Activated CD8-positive, alpha-beta memory T cell treated with anti-CD3 and anti-CD28 coated beads for 1 hour (primary cell): Measurements from ENCODE around the gene SLC16A3.
A peak's percentile ranks its signal among the peaks of the same experiment; 100 is the strongest.

Source experiments
- DNase-seq, 2 donors: peaks; one replicate each; pipeline ENCODE4 v3.0.0-alpha.2; 2020; ENCODE audit warnings: low read depth in 1 of 2; ENCODE audit errors: extremely low read depth in 1 of 2

The SLC16A3 gene

DNA sequence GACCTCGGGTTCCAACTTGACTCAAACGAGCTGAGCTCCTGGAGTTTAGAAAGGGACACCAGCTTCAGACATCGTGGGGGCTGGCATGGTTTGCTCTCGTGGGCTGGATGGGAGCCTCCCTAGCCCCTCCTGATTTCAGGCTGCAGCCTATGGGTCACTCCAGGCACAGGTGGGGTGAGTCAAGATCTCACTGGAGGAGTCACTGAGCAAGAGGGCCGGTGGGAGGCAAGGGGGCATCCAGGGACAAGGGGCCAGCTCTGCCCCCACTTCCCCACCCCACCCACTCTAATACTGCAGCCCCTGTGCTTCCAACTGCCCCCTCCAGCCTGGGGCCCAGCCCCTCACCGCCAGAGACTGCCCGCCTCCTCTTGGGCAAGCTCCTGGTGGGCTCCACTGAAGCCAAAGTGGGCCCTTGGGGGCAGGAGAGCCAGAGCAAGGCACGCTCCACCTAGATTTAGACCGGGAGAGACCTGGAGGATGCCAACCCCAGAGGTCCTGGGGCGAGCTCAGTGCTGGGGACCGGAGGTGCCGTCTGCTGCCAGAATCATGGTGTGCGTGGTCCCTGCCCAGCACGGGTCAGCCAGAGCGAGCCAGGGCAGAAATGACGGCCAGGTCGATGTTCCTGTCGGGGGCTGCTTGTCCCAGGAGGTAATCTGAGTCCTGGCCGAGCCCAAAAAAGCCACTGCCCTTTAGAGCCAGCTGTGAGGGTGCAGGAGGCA lies 6.4 kb downstream of the SLC16A3 start:
- no peak for DNase-seq

DNA sequence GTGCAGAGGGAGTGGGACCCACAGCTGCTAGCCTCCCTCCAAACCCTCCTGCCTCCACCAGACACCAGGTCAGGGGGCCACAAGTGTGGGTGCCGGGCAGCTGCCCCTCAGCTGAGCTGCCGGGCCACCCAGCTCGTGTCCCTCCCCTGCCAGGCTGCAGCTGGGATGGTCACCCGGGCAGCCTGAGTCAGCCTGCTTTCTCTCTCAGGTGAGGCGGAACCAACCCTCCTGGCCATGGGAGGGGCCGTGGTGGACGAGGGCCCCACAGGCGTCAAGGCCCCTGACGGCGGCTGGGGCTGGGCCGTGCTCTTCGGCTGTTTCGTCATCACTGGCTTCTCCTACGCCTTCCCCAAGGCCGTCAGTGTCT lies 6.9 kb downstream of the SLC16A3 start:
- DNase-seq, result no peak

DNA sequence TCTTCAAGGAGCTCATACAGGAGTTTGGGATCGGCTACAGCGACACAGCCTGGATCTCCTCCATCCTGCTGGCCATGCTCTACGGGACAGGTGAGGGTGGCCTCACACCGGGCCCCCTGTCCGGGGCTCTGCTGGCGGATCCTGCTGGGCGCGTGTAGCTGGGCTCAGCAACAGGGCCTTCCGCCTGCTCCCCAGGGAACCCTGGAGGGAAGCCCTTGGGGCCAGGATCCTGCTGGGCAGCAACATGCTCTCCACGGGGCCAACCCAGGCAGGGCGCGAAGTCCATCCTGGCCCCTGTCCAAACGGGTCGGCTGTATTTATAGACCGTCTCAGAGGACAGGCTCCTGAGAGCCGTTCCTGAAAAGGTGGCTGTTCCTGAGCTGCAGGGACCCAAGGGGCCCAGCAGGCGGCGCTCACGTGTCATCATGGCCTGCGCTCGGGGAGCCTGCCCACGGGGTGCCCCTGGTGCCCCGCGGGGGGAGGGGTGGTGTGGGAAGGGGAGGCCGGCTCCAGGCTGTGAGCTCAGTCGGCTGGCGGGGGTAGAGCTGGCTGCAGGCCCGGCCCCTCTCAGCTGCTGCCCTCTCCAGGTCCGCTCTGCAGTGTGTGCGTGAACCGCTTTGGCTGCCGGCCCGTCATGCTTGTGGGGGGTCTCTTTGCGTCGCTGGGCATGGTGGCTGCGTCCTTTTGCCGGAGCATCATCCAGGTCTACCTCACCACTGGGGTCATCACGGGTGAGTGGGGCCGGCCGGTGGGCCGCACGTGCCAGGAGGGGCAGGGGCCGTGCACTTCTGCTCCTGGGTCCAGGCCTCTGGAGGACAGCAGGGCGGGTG lies 7.5 kb downstream of the SLC16A3 start:
- DNase-seq, result peak in 1 of 2 donors; percentile 57

DNA sequence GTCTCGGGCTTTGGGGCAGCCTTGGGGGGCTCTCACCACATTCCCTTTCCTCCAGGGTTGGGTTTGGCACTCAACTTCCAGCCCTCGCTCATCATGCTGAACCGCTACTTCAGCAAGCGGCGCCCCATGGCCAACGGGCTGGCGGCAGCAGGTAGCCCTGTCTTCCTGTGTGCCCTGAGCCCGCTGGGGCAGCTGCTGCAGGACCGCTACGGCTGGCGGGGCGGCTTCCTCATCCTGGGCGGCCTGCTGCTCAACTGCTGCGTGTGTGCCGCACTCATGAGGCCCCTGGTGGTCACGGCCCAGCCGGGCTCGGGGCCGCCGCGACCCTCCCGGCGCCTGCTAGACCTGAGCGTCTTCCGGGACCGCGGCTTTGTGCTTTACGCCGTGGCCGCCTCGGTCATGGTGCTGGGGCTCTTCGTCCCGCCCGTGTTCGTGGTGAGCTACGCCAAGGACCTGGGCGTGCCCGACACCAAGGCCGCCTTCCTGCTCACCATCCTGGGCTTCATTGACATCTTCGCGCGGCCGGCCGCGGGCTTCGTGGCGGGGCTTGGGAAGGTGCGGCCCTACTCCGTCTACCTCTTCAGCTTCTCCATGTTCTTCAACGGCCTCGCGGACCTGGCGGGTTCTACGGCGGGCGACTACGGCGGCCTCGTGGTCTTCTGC lies 8.4 kb downstream of the SLC16A3 start:
- no peak for DNase-seq

DNA sequence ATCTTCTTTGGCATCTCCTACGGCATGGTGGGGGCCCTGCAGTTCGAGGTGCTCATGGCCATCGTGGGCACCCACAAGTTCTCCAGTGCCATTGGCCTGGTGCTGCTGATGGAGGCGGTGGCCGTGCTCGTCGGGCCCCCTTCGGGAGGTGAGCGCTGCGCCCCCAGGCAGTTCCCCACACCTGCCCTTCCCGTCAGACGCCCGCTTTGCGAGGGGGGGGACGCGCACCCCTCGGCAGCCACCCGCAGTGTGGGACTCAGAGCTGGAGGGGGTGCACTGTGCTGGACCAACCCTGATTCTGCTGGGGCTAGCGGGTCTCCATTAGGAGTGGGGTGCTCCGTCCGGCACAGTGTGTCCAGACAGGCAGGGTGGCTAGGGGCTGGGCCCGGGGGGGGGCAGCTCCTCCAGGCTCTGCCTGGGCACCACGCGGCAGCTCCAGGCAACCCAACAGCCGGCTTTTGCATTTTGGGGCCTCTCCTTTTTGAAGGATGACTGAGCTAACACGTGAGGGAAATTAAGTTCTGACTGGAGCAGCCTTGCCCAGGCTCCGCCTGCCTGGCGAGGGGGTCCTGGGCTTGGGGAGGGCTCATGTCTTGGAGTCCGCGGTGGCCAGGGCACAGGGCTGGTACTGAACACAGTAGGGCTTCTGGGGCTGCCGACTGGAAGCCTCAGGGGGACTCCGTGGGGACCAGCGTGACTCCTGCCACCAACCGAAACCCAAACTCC lies 9.1 kb downstream of the SLC16A3 start:
- no peak for DNase-seq

DNA sequence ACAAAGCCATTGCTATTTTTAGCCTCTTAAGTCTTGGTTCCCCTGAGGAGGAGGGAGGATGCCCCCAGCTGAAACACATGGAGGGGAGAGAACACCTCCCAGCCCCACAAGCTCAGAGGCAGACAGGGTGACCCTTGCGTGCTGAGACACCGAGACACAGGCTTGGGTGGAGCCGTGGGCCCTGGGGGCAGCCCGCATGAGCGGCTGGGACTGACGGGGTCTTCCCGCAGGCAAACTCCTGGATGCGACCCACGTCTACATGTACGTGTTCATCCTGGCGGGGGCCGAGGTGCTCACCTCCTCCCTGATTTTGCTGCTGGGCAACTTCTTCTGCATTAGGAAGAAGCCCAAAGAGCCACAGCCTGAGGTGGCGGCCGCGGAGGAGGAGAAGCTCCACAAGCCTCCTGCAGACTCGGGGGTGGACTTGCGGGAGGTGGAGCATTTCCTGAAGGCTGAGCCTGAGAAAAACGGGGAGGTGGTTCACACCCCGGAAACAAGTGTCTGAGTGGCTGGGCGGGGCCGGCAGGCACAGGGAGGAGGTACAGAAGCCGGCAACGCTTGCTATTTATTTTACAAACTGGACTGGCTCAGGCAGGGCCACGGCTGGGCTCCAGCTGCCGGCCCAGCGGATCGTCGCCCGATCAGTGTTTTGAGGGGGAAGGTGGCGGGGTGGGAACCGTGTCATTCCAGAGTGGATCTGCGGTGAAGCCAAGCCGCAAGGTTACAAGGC lies 9.8 kb downstream of the SLC16A3 start:
- peak in 1 of 2 donors; percentile 47 for DNase-seq

DNA sequence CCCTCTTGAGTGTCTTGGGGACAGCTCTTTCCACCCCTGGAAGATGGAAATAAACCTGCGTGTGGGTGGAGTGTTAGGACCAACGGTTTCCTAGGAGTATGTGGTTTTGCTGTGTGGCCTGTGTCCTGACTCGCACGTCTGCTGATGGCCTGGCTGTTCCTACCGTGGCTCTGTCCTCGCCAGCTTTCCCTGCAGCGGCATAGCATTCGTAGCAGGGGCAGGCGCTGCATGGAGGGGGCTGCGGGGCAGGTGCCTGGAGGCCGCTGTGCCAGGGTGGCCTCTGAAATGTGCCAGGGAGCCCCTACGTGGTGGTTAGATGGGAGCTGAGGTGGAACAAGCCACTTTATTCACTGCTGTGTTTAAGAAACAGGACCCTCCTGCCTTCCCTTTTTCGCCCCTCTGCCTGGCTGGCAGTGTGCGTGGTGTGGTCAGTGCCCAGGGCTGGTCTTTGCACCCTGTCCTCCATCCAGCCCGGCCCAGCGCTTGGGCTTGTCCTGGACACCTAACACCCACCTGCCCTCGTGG lies 10.6 kb downstream of the SLC16A3 start:
- no peak for DNase-seq

DNA sequence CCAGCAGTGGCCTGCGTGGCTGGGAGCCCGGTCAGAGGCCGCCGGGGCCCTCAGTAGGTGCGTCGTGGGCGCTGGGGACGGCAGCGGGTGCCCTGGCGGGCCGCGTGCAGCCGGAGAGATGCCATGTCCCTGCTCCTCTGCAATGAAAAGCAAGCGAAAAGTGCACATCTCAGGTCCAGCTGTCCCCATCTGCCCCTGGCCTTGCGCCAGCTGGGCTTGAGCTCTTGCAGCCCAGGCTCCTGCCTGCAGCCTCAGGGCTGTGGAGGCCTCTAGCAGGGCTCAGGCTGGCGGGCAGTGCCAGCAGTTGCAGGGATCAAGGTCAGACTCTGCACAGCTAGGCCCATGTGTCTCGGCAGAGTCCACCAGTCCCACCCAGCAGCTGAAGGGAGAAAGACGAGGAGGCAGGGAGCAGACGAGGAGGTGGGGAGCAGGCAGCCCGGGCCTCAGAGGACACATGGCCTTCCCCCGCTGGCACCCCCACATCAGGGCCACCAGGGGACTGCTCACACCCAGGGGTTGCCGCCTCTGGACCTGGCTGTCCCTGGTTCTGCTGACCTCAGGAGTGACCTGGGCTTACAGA lies 11.2 kb downstream of the SLC16A3 start:
- no peak for DNase-seq

DNA sequence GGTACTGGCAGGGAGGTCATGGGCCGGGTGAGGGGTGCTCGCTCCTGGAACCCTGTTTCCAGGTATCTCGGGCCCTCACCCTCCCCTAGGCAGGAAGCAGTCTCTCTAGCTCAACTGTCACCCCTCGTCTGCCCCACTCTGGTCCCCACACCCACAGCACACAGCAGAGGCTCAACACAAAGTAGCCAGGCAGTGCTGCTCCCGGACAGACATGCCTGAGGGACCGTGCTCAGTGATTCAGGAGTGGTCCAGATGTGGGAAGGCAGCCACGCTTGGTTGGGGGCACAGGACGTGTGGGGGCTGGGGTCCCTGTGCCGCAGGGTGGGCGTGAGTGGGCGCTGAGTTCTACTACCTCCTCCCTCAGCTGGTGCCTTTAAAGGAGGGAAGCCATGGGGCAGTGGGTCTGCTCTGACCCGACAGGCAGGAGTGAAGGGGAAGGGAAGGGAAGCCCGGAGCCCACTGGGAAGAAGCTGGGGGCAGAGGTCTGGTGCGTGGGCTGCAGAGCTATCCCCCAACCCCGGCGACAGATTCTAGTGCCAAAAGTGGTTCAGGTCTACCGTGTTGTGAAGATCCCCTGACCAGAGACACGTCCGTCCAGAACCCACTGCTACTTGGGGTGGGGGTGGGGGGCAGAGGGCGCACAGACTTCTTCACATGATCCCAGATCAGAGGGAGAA lies 11.8 kb downstream of the SLC16A3 start:
- DNase-seq, result no peak

DNA sequence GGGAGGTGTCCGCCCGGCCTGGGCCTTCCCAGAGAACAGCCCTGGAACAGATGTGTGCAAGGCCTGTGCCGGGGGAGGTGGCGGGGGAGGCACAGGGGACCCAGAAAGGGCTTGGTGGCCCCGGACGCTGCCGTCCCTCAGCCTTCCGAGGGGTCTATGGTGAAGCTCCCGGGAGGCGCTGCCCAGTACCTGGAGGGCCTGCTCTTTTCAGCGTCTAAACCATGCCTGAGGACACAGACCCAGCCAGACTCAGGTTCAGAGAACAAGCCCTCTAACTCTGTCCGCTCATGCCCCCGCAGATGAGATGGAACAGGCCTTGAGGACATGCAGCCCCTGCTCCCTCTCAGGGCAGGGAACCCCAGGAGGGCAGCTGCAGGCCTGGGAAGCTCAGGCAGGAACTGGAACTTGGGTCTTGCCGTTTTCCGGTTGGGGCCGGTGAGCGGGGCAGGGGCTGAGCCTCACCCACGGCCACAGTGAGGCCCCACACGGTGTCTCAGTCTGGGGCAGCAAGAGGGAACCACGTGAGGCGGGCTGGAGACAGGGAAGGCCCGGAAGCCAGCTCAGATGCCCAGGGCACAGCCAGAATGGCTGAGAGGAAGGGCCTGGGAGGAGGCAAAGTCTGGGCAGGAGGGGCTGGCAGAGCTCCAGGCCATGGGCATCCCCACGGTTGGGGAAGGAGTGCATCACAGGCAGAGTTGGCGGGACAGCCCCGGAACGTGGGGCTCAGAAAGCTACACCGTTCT lies 12.5 kb downstream of the SLC16A3 start:
- DNase-seq, result no peak

DNA sequence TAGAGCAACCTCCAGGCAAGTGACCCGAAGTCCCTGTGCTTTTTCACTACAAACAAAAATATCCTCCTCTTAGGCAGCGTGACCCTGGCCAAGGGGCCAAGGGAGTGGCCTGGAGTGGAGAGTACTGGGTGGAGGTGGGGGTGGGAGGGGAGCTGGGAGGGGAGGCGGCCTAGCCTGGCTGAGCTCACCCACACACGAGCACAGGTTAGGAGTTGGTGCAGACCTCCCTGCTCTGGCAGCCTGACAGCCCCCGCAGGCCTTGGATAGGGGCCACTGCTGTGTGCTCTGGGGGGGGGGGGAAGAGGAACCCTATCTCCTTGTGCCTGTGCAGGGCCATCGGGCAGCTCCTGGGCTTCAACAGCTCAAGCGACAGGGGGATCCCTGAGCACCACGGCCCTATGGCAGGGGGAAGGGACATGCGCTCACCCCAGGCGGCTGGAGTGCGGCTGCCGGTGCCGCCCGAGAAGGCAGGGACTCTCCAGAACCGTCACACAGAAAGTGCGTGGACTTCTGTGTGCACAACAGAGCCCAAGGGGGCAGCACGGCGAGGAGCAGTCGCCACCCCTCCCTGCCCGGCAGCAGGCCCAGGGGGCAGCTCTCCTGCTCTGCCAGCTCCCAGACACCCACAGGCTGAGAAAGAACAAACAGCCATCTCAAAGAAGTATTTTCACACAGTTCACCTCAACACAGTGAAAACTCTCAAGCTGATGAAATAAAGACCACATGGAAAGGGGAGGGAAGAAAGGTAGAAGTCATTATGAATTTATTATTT lies 13.3 kb downstream of the SLC16A3 start:
- no peak for DNase-seq

DNA sequence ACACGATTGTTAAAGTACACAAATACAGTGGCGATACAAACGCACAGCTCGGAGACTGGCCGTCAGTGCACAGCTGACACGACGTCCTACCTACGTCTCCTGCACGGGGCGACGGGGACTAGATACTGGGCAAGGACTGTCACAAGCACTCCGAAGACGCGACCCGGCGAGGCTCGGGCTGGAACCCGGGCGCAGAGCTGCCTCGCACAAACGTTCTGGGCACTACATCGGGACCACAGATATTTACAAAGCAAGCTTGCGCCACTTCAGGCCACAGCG lies 13.8 kb downstream of the SLC16A3 start:
- no peak for DNase-seq

DNA sequence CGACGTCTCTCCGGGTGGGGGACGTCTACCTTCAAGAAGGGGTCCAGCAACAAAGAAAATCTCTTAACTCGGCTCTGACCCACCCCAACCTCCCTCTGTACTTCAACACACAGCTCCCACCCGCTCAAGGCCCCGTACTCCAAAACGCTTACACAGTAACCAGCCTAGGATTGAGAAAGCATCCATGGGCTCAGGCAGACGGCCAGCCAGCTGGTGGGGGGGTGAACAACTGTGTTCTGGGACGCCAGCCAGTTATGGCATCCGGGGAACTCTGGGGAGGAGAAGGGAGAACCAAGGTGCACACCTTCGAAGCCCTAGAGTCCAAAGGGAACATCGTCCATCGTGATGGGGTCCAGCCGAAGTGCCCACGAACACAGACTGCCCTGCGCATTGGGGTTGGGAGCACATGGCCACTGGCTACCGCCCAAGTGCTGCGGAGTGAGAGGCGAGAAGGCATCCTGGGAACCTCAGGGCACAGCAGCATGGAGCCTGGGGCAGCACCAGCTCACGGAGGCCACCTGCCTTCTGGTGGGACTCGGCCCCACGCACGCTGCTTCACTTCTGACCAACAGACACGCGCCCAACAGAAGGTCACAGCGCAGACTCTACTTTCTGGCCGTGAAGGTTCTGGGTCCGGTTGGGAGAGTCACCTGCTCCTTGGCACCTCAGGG lies 14.3 kb downstream of the SLC16A3 start:
- no peak for DNase-seq

DNA sequence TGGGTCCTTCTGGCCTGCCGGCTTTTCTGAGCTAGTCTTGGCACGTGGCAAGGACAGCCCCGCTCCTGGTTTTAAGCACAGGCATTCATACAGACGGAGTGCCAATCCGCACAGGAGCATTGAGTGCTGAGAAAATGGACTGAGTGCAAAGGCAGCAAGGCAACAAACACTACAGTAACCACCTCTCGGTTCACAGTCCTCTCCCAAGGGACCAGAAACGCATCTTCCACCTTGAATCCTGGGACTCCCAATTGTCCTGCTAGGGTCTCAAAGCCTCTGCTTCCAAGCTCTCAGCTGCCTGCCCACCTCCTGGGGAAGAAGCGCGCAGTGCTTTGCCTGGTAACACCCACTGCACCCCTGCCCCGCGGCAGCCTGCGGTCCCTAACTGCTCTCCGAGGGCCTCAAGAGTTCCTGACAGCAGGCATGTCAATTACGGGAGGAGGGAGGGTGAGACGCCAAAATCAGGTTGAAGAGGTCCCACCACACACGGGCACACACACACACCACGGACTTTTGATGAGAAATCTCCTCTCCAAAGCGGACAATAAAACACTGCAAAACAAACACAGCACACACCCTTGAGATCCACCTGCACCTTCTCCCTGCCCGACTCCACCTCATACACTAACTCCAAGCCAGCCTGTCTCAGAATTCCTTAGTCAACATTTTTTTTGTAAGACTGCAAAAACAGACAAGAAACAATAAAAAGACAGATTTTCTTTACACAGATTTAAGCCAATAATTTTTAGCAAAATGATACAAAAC lies 15.0 kb downstream of the SLC16A3 start:
- DNase-seq, result no peak

DNA sequence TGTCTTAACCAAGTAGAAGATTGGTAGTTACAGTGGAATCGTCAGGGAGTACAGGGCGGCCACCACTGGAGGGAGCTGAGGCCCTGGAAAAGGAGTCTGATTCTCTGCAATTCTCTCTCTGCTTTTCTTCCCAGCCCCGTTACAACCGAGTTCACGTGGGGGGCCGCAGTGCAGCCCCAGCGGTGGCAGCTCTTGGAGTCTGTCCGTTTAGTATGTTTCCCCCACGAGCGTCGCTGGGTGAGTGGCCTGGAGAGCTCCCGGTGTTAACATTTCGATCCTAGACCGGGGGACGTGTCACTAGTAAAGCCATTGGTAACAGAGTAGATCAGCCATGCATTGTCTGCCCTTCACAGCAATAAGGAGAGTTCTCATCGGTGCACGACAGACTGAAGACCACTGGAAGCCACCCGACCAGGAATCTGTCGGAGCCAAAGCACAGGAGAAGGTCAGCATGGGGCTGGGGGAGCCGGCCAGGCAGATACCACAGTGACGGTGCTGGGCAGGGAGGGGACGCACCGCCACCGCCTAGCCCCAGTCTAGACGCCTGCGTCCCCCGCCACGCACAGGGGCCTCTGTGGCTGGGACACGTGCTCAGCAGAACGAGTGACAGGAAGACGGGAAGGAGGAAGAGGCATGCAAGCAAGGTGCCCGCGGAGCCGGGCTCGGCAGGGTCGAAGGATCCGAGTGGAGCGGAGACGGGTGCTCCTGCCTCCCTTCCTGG lies 15.7 kb downstream of the SLC16A3 start:
- no peak for DNase-seq
